ENCODE results near the gene SLC29A3. TPM values are rescaled to one million over a fixed set of nuclear protein-coding genes. Genes with fewer than 3 reads are reported as not detected.

The SLC29A3 gene
- total RNA-seq, 8 experiments from 2014 or later = 2.3 to 7.6 (median 4.1) TPM

DNA sequence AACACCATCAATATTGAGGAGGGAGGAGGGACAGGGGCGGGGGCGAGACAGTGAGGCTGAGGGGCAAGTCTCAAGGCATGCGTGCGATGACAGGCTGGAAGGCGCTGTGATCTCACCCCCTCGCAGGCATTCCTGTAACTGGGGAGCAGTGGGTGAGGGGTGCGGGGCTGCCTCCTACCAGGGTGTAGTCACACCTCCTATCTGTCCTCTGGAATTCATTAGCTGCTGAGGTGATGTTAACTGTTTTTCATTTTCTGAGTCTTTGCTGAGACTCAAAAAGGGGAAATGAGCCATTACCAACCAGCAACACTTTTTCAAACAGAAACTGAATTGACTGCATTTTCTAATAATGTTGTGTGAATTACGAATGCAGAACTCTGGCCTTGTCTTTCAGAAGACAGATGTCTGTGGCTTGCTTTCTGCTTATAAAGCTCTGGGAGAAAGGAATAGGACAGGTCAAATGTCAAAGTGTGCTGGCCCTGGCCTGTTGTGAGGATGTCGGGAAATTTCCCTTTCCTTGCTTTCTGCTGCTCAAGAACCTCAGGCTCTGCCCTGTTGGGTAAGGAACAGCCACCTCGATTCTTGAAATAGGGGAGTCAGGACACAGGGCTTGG is 53.9 kb downstream of the SLC29A3 start:
- in situ Hi-C loops (cut with MboI; ENCODE audit: low pct_unique_long_range_greater_than_20kb in 2 of 9, low sequenced_read_pairs in 9 of 9, unreplicated experiment in 9 of 9) = no loop called here
- ATAC-seq (replicated peaks in 6 of 8) = peak in 5 of 8 experiments; percentile 90 to 97 (median 95)
- no peak overlapping the region for H3K4me3 ChIP-seq
- peak overlapping the region in 1 of 2 donors; percentile 3 for H3K27ac ChIP-seq
- H3K4me1 ChIP-seq (replicated peaks in 1 of 2) = peaks cover 27 to 30% of the 10 kb centered on the region in 2 donors
- 7 to 63% (median 40%) methylated on average over 1 to 4 of the region's 10 CpGs; no CpG with 5 or more reads in 1 of the 10 experiments for WGBS, 10 experiments

DNA sequence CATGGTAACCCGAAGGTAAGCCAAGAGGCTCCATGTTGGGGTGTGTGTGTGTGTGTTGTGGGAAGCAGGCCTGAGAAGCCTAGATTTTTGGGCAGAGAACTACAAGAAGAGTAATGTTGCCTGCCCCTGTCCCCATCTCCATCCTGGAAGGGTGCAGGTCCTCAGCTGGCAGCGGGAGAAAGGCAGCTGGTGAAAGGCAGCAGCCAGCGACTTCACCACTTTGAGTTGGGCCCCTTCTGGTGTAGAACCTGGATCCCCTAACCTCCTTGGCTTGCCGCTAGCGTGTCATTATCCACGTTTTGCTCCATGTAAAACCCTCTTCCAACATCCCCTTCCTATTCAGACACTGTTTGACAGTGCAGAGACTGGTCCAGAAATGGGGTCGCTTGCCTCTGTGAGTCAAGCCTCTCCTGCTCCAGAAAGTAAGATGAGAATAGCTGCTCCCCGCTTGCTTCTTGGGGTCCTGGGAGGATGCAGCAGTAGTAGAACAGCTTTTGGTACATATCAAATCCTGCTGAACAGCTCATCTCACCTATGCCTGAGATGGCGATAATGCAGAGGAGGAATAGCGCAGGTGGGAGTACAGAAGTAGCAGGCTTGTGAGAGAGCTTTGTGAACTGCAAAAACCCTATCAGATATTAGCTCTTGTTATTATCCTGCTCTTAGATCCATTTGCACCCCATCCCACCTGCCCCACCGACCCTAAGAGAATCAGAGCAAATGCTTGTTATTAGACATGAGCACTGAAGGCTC is 55.6 kb downstream of the SLC29A3 start:
- no peak overlapping the region for H3K27ac ChIP-seq
- peaks cover 27 to 30% of the 10 kb centered on the region in 2 donors for H3K4me1 ChIP-seq (replicated peaks in 1 of 2)
- no peak for ATAC-seq (replicated peaks in 6 of 8)
- in situ Hi-C loops (cut with MboI; ENCODE audit: low pct_unique_long_range_greater_than_20kb in 2 of 9, low sequenced_read_pairs in 9 of 9, unreplicated experiment in 9 of 9) = loop anchor here (25.0 kb wide), 3 partner anchors 188 to 338 kb away; partner anchors contain the start of gene C10orf105 (in 5 of the 9)
- no peak overlapping the region for H3K4me3 ChIP-seq
- 47 to 100% (median 93%) methylated on average over 1 to 7 of the region's 11 CpGs; no CpG with 5 or more reads in 2 of the 10 experiments for WGBS, 10 experiments

DNA sequence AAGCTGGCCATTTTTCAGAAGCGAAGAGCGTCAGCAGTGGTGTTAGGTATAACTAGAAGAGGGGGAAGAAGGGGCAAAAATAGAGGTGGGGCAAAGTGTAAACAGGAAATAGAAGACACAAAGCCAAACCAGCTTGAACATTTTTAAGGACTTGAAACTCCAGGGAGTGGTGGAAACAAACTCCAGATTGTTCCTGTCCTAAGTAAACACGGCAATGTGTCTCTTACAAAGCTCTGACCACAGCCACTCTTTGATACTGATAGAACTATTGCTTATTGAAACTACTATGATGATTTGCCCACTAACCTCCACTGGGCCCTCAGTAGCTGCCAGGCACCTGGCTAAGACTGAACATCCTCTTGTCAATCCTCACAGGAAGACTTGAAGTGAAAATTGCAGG is 56.9 kb downstream of the SLC29A3 start:
- Histone ChIP-seq H3K4me1 (replicated peaks in 1 of 2) (peaks cover 26 to 28% of the 10 kb centered on the region in 2 donors), H3K27ac (no peak overlapping the region), H3K4me3 (no peak overlapping the region)
- 33 to 100% (median 67%) methylated on average over 1 to 3 of the region's 3 CpGs; no CpG with 5 or more reads in 4 of the 10 experiments for WGBS, 10 experiments
- no peak for ATAC-seq (replicated peaks in 6 of 8)
- in situ Hi-C loops (cut with MboI; ENCODE audit: low pct_unique_long_range_greater_than_20kb in 2 of 9, low sequenced_read_pairs in 9 of 9, unreplicated experiment in 9 of 9) = loop anchor here (25.0 kb wide), 3 partner anchors 186 to 336 kb away; partner anchors contain the start of gene C10orf105 (in 5 of the 9)

DNA sequence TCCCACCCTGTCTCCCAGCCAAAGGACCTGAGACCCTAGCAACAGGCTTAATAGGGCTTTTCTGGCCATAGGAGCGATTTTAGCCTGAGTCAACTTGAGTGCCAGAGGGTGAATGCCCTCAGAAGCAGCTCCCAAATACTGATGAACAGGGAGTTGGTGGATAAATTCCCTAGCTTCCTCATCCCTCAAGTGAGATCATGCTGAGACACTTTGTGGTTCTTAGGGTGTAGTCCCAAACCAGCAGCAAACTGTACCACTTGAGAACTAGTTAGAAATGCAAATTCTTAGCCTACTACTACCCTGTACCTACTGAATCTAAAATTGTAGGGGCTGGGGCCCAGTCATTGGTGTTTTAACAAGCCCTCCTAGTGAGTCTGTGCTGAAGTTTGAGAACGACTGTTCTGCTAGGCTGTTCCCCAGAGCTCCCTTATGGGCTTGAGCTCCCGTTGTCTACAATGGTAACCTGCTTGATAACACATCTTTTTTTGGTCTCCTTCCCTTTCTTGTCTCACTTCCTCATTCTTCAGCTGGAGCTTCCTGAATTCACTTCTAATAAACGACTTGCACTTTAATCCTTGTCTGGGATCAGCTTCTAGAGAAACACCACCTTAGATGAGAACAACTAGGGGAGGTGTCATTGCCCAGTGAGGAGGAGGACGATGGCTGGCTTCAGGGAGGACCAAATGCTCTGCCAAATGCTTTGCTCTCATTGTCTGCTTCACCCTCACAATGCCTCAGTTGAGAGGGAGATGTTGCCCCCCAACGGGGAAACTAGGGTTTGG is 59.5 kb downstream of the SLC29A3 start:
- H3K4me1 ChIP-seq (replicated peaks in 1 of 2) = peaks cover under 1 to 2% of the 10 kb centered on the region in 2 donors
- 17 to 83% (median 50%) methylated on average over 2 to 6 of the region's 6 CpGs; no CpG with 5 or more reads in 1 of the 10 experiments for WGBS, 10 experiments
- in situ Hi-C loops (cut with MboI; ENCODE audit: low pct_unique_long_range_greater_than_20kb in 2 of 9, low sequenced_read_pairs in 9 of 9, unreplicated experiment in 9 of 9) = loop anchor here (25.0 kb wide), 3 partner anchors 184 to 334 kb away; partner anchors contain the start of gene C10orf105 (in 5 of the 9)
- no peak overlapping the region for H3K27ac ChIP-seq
- ATAC-seq (replicated peaks in 6 of 8) = no peak
- no peak overlapping the region for H3K4me3 ChIP-seq

DNA sequence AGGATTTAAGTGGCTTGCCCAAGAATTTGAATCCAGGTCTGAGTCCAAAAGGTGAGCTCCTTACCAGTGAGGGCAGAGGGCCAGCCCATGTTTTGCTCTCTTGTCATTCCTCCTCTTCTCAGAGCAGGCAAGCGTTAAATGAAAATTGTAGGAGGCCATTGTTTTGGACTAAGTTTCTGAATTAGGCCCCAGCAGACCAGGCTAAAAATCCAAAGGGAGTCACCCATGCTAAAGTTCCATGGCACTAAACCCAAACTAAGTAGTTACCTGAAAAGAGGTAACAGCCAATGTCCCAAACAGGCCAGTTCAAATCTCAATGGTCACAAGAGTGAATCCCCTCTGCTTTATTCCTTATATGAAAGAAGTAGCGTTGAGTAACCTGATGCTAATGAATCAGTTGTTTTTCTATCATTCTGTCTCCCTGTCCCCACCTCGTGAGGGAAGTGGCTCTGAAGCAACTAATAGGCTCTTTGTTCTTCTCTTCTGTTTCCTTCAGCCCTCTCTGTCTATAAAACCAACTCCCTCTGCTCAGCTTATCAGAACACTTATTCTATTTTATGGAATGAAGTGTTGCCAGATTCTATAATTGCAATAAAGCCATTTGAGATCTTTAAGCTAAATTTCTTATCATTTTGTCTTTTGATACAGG is 60.2 kb downstream of the SLC29A3 start:
- Histone ChIP-seq H3K27ac (no peak overlapping the region), H3K4me3 (no peak overlapping the region), H3K4me1 (replicated peaks in 1 of 2) (no peaks in the 10 kb centered on the region)
- no peak for ATAC-seq (replicated peaks in 6 of 8)
- WGBS, 10 experiments = 50 to 100% (median 61%) methylated on average over 1 to 3 of the region's 3 CpGs; no CpG with 5 or more reads in 1 of the 10 experiments
- in situ Hi-C loops (cut with MboI; ENCODE audit: low pct_unique_long_range_greater_than_20kb in 2 of 9, low sequenced_read_pairs in 9 of 9, unreplicated experiment in 9 of 9) = loop anchor here (25.0 kb wide), 3 partner anchors 183 to 333 kb away; partner anchors contain the start of gene C10orf105 (in 5 of the 9)

DNA sequence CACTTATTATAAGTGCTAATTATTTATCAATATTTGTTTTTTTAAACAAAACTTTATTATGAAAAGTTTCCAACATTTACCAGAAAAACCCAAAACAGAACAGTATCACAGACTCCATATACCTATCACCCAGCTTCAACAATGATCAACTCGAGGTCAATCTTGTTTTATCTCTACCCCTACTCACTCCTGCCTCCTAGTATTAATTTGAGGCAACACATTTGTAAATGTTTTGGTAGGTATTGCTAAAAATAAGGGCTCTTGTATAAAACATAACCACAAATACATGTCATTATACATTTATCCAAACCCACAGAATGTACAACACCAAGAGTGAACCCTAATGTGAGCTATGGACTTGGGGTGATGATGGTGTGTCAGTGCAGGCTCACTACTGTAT is 61.8 kb downstream of the SLC29A3 start:
- Histone ChIP-seq H3K27ac (no peak overlapping the region), H3K4me1 (replicated peaks in 1 of 2) (no peaks in the 10 kb centered on the region), H3K4me3 (no peak overlapping the region)
- no peak for ATAC-seq (replicated peaks in 6 of 8)
- in situ Hi-C loops (cut with MboI; ENCODE audit: low pct_unique_long_range_greater_than_20kb in 2 of 9, low sequenced_read_pairs in 9 of 9, unreplicated experiment in 9 of 9) = loop anchor here (10.0 to 25.0 kb wide), 4 partner anchors 181 to 331 kb away; partner anchors contain the start of gene C10orf105 (in 5 of the 9)
- WGBS, 10 experiments = 0 to 67% (median 17%) methylated on average over 1 of the region's 1 CpG; no CpG with 5 or more reads in 4 of the 10 experiments

DNA sequence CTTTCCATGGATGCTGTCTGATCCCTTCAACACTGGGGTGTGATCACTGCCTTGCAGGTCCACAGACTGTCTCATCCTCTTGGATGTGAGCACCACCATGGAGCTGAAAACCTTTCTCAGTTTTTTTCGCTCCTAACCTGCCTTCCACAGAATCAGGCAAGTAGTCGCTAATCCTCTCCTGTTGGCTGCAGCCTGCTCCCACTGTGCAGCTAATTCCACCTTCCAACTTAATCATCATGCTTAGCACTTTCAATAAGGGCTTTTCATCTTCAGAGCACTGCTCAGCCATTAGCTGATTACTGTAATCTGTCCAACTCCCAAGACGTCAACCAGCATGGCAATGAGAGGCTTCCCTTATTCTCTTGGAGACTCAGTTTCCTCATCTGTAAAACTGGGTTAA is 62.6 kb downstream of the SLC29A3 start:
- H3K27ac ChIP-seq = no peak overlapping the region
- in situ Hi-C loops (cut with MboI; ENCODE audit: low pct_unique_long_range_greater_than_20kb in 2 of 9, low sequenced_read_pairs in 9 of 9, unreplicated experiment in 9 of 9) = loop anchor here (10.0 to 25.0 kb wide), 4 partner anchors 181 to 331 kb away; partner anchors contain the start of gene C10orf105 (in 5 of the 9)

DNA sequence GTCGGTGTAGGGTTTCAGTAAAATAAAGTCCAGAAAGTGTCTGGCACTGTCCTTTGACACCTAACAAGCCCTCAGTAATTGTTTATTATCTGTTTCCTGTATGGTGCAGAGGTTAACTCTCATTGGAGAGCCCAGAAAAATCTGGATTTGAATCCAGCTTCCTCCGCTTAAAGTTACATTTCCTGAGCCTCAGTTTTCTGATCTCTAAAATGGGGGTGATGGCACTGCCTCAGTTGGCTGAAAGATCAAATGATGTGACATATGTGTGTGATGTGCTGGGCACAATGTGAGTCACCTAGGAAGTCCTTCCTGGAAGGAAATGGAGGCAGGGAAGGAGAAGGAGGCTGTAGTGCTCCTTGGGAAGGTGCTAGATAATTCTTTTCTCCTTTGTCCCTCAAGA is 63.0 kb downstream of the SLC29A3 start:
- H3K4me1 ChIP-seq (replicated peaks in 1 of 2) = no peaks in the 10 kb centered on the region
- in situ Hi-C loops (cut with MboI; ENCODE audit: low pct_unique_long_range_greater_than_20kb in 2 of 9, low sequenced_read_pairs in 9 of 9, unreplicated experiment in 9 of 9) = loop anchor here (10.0 to 25.0 kb wide), 4 partner anchors 180 to 330 kb away; partner anchors contain the start of gene C10orf105 (in 5 of the 9)
- WGBS, 10 experiments = 0 to 100% (median 71%) methylated on average over 1 to 2 of the region's 2 CpGs; no CpG with 5 or more reads in 2 of the 10 experiments
- no peak overlapping the region for H3K4me3 ChIP-seq
- no peak overlapping the region for H3K27ac ChIP-seq
- ATAC-seq (replicated peaks in 6 of 8) = no peak

More for the DNA sequence above, 62.6 kb downstream of the SLC29A3 start:
- no peak overlapping the region for H3K4me3 ChIP-seq
- H3K4me1 ChIP-seq (replicated peaks in 1 of 2) = no peaks in the 10 kb centered on the region
- 73 to 100% (median 85%) methylated on average over 2 to 3 of the region's 3 CpGs; no CpG with 5 or more reads in 6 of the 10 experiments for WGBS, 10 experiments
- no peak for ATAC-seq (replicated peaks in 6 of 8)

DNA sequence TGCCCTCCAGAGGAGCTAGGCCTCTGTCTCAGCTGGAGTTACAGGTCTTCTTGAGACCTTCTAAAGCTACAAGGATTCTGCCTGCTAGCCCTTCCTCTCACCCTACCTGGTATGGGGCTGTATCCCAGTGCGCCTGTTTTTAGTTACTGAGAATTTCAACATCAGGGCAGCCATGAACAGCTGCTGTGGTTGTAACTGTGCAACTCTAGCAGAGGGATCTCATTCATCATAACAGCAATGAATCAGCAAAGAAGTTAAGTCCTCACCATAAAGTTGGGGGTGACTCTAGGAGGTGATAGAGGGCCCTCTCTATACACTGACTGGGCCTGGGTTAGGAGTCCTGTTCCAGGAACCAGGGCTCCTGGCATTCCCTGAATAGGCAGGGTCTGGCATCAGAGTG is 63.7 kb downstream of the SLC29A3 start:
- Histone ChIP-seq H3K4me1 (replicated peaks in 1 of 2) (peaks cover 0 to under 1% of the 10 kb centered on the region in 2 donors), H3K4me3 (no peak overlapping the region), H3K27ac (no peak overlapping the region)
- 75 to 80% methylated on average over 1 of the region's 1 CpG; no CpG with 5 or more reads in 8 of the 10 experiments for WGBS, 10 experiments
- in situ Hi-C loops (cut with MboI; ENCODE audit: low pct_unique_long_range_greater_than_20kb in 2 of 9, low sequenced_read_pairs in 9 of 9, unreplicated experiment in 9 of 9) = loop anchor here (10.0 to 25.0 kb wide), 4 partner anchors 180 to 330 kb away; partner anchors contain the start of gene C10orf105 (in 5 of the 9)
- ATAC-seq (replicated peaks in 6 of 8) = no peak

DNA sequence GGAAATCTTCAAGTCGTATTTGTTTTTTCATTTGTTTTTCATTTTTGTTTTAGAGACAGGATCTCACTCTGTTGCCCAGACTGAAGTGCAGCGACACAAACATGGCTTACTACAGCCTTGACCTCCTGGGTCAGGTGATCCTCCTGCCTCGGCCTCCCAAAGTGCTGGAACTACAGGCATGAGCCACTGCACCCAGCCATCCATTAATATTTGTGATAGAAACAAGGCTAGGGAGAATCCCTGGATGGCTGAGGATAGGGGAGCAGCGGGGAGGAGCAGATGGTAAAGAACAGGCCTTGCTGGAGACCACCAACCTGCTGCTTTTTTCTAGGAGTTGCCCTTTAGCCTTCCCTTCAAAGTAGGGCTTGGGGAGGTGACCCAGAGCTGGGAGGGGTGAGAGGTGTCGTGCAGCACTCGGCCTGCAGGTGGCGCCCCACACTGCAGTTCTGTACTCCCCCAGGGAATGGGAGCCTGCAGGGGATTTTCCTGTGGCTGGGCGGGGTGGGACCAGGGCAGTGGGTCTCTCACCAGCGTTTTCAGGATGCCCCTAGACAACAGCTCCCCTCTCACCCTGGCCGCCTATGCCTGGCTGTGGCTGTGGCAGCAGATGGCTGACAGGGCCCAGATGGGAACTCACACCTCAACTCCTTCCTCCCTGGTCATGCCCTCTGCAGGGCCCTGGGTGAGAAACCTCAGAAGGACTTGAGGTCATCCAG is 65.1 kb downstream of the SLC29A3 start:
- H3K4me1 ChIP-seq (replicated peaks in 1 of 2) = peaks cover 0 to 7% of the 10 kb centered on the region in 2 donors
- 0 to 53% (median 37%) methylated on average over 1 to 4 of the region's 10 CpGs; no CpG with 5 or more reads in 1 of the 10 experiments for WGBS, 10 experiments
- in situ Hi-C loops (cut with MboI; ENCODE audit: low pct_unique_long_range_greater_than_20kb in 2 of 9, low sequenced_read_pairs in 9 of 9, unreplicated experiment in 9 of 9) = loop anchor here (10.0 to 25.0 kb wide), 4 partner anchors 178 to 328 kb away; partner anchors contain the start of gene C10orf105 (in 5 of the 9)
- no peak overlapping the region for H3K27ac ChIP-seq
- peak; percentile 82 to 94 (median 89) for ATAC-seq (replicated peaks in 6 of 8)
- H3K4me3 ChIP-seq = no peak overlapping the region

DNA sequence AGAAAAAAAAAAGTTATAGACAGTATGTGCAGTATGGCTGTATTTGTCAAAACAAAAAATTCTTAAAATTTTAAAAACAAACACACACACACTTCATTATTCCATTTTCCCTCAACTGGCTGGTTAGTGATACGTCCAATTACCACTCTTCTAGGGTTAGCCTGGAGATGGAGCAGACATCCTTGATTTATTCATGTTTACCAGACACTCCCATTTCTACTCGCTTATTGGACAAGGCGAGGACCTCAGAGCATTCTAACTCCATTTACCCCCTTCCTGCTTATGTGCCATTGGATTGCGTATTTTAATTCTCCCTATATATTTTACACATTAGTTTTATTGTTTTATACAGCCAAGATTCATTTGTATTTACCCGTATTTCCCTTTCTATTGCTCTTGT is 69.1 kb downstream of the SLC29A3 start:
- peak in 3 of 8 experiments; percentile 42 to 66 (median 51) for ATAC-seq (replicated peaks in 6 of 8)
- WGBS, 10 experiments = 4 to 90% (median 82%) methylated on average over 4 to 5 of the region's 5 CpGs; no CpG with 5 or more reads in 1 of the 10 experiments
- in situ Hi-C loops (cut with MboI; ENCODE audit: low pct_unique_long_range_greater_than_20kb in 2 of 9, low sequenced_read_pairs in 9 of 9, unreplicated experiment in 9 of 9) = loop anchor here (10.0 to 25.0 kb wide), 4 partner anchors 174 to 324 kb away; partner anchors contain the start of gene C10orf105 (in 5 of the 9)
- Histone ChIP-seq H3K27ac (no peak overlapping the region), H3K4me1 (replicated peaks in 1 of 2) (peaks cover 7% of the 10 kb centered on the region in 2 donors), H3K4me3 (no peak overlapping the region)

Measured in motor neuron (in vitro differentiated cells).